ENCODE results near the gene SSR1.
"Not testable (repeated sequence)": the region's sequence is repeated elsewhere in the genome, so short reads cannot be mapped to it uniquely, and the experiment has no call there.

The SSR1 gene

DNA sequence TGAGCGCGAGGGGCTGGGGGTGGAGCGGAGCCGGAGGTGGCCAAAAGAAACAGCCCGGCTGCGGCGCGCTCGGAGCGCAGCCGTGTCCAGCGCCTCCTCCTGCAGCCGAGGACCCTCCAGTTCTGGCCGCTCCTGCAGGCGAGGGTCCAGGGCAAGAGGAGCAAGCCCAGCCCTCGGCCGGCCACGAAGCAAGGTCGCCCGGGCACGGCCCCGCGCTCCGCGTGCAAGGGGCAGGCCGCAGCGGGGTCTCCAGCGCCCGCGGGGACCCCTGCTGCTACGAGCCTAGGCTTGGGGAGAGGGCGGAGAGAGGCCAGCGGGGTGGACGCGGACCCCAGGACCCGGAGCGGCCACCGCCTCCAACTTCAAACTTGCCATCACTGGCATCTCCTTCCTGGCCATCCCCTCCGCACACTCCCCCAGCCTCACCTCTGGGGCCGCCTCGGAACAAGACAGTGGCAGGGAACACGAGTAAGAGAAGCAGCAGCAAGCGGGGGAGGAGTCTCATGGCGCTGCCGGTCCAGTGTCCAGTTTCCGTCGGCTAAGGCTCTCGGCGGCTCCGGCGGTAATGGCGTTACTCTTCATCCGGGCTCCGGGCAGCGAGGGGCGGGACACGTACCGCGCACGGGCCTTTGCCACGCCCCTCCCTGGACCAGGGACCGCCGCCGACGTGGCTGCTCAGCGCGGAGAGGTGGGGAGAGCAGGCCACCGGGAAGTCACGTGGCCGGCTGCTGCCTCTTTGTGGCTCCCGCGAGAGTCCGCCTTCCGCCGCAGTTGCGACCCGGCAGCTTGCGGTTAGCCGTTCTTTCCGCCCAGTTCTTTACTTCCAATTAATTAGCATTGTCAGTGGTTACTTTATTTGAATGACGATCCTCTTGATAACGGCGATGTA lies at the start of gene SSR1:
SSR1 (minus strand) TSS at position 584 of the 889 bp plus-strand sequence; CDS start at position 505, 79 bp downstream.
- DNase-seq: peak; percentile 91

DNA sequence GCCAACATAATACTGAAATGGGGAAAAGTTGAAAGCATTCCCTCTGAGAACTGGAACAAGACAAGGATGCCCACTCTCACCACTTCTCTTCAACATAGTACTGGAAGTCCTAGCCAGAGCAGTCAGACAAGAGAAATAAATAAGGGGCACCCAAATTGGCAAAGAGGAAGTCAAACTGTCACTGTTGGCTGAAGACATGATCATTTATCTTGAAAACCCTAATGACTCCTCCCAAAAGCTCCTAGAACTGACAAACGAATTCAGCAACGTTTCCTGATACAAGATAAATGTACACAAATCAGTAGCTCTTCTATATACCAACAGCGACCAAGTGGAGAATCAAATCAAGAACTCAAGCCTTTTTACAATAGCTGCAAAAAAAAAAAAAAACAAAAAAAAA lies 38.9 kb upstream of the SSR1 start:
- DNase-seq: not testable (repeated sequence)

DNA sequence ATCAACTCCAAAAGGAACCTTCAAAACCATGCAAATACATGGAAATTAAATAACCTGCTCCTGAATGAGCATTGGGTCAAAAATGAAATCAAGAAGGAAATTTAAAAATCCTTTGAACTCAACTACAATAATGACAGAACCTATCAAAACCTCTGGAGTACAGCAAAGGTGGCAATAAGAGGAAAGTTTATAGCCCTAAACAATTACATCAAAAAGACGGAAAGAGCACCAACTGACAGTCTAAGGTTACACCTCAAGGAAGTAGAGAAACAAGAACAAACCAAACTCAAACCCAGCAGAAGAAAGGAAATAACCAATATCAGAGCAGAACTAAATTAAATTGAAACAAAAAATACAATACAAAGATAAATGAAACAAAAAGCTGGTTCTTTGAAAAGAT lies 37.6 kb upstream of the SSR1 start:
- DNase-seq: not testable (repeated sequence)

DNA sequence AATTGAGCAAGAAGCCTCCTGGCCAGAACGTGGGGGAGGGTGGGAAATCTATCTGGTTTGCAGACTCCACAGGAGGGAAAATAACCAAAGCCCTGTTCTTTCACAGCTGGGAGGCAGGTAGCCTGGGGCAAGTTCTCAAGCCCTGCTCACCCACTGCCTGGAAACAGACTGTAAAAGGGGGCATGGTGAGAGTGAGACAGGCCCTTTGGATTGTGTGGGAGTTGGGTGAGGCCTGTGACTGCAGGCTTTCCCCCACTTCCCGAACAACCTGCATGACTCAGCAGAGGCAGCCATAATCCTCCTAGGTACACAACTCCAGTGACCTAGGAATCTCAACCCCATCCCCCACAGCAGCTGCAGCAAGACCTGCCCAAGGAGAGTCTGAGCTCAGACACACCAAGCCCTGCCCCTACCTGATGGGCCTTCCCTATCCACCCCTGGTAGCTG lies 34.6 kb upstream of the SSR1 start:
- peak; percentile 2 for DNase-seq

DNA sequence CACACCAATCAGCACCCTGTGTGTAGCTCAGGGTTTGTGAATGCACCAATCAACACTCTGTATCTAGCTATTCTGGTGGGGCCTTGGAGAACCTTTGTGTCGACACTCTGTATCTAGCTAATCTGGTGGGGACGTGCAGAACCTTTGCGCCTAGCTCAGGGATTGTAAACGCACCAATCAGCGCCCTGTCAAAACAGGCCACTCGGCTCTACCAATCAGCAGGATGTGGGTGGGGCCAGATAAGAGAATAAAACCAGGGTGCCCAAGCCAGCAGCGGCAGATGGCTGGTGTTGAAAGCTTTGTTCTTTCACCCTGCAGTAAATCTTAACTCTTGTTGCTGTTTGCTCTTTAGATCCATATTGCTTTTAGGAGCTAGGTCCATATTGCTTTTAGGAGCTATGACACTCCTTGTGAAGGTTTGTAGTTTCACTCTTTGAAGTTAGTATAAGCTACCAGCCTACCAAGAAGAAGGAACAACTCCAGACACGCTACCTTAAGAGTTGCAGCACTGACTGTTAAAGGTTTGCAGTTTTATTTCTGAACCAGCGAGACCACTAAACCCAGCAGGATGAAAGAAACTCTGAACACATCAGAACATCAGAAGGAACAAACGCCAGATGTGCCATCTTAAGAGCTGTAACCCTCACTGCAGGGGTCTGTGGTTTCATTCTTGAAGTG lies 31.9 kb upstream of the SSR1 start:
- not testable (repeated sequence) for DNase-seq

DNA sequence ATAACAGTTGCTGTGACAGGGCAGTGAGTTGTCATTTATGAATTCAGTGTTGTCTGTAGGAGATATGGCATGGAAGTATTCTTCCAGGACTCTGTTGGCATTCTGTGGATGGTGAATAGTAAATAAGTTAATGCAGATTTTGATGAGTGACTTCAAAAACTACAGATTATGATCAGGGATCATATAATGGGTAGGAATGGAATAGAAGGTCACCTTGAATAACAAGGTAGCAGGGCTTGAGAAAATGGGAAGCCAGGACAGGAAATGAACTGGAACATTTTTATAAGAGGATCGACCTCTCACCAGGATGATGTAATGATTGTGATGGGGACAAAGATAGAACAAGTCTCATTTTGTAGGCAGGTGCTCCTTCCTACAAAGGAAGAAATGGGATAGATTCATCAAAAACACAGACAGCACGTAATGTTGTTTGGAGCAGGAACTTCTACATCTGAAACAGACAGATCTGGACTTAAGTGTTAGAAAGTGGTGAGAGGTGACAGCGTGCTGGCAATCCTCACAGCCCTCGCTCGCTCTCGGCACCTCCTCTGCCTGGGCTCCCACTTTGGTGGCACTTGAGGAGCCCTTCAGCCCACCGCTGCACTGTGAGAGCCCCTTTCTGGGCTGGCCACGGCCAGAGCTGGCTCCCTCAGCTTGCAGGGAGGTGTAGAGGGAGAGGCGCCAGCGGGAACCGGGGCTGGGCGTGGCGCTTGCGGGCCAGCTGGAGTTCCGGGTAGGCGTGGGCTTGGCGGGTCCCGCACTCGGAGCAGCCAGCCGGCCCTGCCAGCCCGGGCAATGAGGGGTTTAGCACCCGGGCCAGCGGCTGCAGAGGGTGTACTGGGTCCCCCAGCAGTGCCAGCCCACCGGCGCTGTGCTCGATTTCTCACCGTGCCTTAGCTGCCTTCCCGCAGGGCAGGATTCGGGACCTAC lies 30.8 kb upstream of the SSR1 start:
- DNase-seq: no peak

DNA sequence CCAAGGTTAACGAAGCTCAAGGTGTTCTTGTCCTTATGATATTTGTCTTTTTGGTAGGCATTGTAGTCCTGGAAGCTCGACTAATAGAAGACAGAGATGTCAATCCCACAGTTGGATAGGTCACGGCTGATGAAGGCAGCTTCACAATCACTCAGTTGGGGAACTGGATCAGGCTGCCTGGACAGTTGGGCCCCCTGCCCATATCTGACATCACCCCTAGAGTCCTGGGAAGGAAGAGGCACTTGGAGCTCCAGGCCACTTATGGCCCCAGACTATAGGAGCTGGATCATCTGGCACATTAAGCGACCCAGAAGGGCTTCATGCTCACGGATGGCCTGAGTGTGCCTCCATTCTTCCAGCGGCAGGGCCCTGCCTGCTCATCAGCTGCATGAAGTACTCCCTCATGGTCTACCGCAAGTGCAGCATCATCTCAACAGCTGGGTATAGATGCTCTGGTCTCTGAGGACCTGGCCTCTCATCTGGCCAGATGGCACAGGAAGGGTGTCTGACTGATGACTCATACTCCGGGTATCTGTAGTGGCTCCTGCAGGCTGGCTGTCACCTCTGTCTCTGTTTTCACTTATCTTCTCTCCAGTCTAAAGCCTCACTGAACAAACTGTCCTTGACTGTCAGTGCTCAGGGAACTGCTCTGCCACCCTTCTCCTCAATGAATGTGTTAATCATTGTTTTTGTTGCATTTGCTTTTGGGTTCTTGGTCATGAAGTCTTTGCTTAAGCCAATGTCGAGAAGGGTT lies 29.2 kb upstream of the SSR1 start:
- DNase-seq: no peak

DNA sequence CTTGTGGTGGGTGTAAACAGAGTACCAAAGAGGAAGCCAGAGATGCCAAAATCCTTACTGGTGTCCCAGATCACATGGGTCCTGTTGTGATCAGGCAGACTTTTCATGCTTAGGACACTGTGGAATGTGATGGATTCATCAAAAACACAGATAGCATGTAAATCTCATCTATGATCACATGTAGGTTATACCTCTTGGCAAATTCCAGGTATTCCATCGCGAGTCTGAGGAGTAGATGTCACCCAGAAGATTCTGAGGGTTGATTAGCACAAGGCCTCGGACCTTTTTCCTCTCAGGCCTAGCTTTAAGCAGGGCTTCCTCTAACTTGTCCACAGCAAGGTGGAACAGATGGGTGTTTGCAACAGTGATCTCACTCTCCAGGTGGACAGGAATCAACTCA lies 28.3 kb upstream of the SSR1 start:
- no peak for DNase-seq

DNA sequence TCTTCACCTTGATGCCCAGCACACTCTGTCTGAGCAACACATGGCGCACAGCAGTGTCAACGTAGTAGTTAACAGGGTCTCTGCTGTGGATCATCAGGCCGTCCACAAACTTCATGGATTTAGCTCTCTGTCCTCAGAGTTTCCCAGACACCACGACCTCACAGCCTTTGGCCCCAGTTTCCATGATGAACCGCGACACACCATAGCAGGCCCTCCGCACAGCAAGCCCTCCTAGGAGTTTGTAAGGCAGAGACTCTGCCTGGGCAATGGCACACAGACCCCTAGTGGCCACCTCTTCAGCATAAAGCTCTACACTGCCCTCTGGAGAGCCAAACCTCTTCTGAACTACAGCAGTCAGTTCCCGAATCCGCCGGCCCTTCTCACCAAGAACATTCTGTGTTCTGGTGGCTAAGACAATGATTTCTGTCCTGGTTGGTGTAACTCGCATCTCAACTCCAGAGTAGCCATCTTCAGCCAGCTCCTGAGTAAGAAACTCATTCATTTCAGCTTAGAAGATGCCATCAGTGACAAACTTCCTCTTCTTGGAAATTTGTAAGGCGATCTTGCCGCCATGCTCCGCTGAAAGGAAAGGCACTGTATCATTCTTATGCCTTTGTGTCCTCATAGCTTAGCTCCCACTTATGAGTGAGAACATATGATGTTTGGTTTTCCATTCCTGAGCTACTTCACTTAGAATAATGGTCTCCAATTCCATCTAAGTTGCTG lies 26.2 kb upstream of the SSR1 start:
- DNase-seq: not testable (repeated sequence)

DNA sequence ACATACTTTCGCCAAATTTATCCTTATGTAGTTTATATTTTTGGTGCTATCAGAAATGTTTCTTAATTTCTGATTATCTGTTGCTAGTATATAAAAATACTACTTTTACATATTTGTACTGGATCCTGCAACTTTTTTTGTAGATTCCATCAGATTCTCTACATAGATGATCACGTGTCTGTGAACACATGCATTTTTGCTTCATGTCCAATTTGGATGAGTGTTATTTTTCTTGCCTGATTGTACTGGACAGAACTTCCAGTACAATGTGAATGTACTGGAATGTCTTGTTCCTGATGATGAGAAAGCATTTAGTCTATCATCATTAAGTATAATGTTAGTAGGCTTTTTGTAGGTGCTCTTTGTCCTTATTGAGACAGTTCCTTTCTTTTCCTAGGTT lies 25.0 kb upstream of the SSR1 start:
- DNase-seq: no peak

DNA sequence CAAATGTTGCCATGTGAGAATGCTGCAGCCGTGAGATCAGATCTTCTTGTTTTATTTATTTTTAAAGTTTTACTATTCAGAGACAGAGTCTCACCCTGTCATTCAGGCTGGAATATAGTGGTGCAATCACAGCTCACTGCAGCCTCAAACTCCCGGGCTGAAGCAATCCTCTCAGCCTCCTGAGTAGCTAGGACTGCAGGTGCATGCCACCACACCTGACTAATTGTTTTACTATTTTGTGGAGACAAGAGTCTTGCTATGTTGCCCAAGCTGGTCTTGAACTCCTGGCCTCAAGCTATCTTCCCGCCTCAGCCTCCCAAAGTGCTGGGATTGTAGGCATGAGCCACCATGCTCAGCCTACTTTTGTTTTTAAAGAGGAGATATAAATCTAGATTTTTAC lies 22.5 kb upstream of the SSR1 start:
- DNase-seq: no peak

DNA sequence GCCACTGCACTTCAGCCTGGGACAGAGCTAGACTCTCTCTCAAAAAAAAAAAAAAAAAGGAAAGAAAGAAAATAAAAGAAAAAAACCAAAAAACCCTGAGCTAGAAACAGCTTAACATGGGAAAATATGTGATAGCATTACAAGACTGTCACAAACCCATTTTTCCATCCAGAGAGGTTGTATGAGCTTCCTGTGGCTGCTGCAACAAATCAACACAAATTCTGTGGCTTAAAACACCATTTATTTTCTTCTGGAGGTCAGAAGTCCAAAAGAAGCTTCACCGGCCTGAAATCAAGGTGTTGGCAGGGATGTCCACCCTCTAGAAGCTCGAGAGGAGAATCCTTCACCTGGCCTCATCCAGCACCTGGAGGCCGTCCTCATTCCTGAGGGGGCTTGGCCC lies 21.7 kb upstream of the SSR1 start:
- DNase-seq: no peak

DNA sequence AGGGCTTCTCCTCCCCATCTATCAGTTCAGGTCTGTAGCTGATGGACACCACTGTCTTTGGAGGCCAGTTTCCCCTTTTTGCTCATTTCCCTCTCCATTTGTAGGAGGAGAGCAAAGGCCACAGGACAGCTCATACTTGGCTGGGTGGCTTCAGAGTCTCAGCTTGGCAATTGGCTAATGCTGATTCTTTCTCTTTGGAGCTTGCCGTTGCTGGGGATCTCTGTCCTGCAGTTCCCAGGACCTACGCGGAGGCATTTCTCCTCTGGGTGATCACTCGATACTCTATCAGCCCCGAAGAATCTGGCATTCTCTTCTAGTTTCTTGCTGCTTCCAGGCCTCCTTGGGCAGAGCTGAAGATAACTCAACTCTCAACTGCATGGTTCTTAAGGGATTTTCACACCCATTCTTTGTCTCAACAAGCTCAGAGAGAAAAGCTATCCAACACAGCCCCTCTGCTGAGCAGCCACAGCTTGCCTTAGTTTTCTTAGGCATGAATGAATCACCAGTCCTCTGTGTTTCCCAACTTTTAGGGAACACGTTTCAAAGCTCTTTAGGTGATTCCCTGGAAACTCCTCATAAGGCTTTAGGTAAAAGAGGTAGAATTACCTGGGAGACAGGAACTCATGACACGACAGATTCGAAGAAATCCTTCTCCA lies 19.2 kb upstream of the SSR1 start:
- no peak for DNase-seq

DNA sequence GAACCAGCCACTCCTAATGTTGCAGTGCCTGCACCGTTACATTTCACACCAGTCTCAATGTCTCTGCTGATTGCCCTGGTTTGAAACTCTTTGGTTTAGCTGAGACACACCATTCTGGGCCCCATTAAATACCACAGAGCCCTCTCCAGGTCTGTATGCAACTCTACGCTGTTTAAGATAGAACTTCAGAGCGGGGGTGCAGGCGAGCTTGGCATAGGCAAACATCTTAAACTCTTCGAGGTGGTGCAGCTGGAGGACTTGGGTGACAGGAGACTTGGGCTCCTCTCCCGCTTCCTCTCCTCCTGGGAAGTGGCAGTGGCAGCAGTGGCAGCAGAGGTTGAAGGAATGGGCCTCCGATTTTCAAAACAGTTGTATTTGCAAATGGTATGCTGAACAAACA lies 18.5 kb upstream of the SSR1 start:
- DNase-seq: no peak

DNA sequence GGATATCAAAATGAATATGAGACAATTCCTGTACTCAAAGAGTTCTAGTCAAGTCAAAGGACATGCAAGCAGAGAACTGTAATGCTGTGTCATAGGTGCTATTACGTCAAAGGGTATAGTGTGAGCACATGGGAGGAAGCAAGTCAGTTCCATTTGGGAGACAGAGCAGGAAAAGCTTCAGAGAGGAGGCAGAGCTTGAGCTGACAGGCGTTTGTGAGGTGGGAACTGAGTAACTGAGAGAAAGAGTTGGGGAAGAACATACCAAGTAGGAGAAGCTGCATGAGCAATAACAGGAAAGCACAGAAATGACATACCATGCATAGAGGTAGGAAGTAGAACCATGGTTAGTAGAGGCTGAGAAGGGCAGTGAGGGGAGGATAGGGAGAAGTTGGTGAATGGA lies 15.2 kb upstream of the SSR1 start:
- no peak for DNase-seq

DNA sequence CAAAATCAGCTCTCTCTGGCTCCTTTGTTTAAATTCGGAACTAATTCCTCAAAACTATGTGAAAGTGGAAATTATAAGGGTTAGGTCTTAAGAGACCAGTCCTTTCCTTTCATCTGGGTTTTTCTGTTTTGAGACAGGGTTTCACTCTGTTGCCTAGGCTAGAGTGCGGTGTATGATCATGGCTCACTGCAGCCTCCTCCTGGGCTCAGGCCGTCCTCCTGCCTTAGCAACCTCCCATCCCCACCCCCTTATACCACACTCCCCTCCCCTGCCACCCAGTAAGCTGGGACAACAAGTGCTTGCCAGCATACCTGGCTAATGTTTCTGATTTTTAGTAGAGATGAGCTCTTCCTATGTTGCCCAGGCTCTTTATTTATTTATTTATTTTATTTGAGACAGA lies 12.8 kb upstream of the SSR1 start:
- DNase-seq: no peak

DNA sequence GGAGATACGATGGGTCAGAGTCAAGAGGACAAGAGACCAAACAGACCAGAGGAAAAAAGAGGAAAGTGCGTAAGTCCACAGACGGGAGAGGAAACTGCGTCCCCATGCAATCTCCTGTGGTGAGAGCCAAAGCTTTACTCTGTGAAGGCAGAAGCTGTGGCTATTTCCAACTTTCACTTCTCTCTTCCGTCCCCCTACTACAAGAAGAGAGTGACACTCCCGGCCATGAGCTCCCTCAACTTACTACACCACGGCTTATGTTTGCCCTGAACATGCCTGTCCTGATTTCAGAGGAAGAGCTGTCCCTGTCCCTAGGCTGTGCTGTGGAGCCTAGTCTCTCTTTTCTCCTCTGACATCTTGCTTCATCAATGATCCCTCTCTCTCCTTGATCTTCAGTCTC lies 11.5 kb upstream of the SSR1 start:
- DNase-seq: no peak

DNA sequence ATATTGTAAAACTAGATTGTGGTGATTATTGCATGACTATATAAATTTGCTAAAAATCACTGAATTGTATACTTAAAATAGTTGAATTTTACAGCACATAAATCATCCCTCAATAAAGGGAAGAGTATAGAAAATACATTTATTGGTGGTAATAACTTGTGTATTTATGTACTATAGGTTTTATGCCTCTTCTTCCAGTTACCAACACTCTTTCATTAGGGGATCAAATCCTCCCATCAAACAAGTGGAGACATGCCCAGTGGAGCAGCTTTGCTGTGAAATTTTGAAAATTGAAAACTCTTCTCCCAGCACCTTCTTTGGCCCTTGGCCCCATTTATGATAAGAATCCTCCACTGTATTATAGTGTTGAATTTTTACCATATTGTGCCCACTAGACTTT lies 10.1 kb upstream of the SSR1 start:
- no peak for DNase-seq

DNA sequence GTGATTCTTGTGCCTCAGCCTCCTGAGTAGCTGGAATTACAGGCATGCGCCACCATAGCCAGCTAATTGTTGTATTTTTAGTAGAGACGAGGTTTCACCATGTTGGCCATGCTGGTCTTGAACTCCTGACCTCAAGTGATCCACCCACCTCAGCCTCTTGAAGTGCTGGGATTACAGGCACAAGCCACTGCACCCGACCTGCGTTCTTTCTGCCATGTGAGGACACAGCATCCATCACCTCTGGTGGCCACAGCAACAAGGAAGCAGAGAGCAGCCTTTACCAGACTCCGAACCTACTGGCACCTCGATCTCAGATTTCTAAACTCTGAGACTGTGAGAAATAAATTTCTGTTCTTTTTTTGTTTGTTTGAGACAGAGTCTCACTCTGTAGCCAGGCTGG lies 8.9 kb upstream of the SSR1 start:
- not testable (repeated sequence) for DNase-seq

DNA sequence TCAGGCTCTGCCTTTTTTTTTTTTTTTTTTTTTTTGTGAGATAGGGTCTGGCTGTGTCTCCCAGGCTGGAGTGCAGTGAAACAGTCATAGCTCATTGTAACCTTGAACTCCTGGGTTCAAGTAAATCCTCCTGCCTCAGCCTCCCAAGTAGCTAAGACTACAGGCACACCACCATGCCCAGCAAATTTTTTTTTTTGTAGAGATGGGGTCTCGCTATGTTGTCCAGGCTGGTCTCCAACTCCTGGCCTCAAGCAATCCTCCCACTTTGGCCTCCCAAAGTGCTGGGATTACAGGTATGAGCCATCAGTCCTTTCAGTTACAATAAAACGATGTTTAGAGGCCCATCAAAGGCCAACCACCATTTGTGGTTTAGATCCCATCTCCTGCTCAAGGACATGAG lies 6.4 kb upstream of the SSR1 start:
- DNase-seq: not testable (repeated sequence)

DNA sequence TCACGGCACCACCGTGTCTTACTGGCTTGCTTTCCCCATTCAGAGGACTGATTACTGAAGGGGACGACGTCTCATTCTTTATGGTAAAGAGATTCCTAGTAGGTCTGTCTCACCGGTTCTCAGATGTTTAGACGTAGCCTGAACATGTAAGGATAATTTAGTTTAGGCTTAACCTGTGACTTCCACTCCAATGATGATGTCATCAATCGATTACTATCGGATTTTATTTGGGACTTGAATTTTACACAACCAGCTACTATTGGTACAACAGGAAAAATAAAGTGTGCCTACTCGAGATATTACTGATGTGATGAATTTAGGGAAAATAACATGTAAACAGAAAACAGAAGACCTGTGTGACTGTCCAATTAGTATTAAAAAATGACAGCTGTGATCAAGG lies 4.5 kb upstream of the SSR1 start:
- no peak for DNase-seq
